H1 (cell line): ENCODE measurements around the gene DHRS2. TPM values are rescaled to one million over a fixed set of nuclear protein-coding genes. Genes with fewer than 3 reads are reported as not detected.

Experiments used
- GTF2F1 ChIP-seq: IDR thresholded peaks from 2 replicates; pipeline ENCODE4 v1.6.1; 2012; ENCODE audit warnings: low read depth, low read length, improper control_type of control experiment, borderline replicate concordance
- NANOG ChIP-seq: IDR thresholded peaks from 2 replicates; pipeline ENCODE4 v1.6.1; 2011; ENCODE audit warnings: low read length, low read depth, mild to moderate bottlenecking, inconsistent platforms; ENCODE audit not compliant: insufficient read depth, poor library complexity, severe bottlenecking
- POLR2A ChIP-seq, 2 experiments: IDR thresholded peaks; 1 replicate in 1 of 2; 2 replicates in 1 of 2; pipeline ENCODE4 v1.6.1; 2011; ENCODE audit warnings: low read depth in 2 of 2, low read length in 2 of 2, mild to moderate bottlenecking in 2 of 2; ENCODE audit errors: control extremely low read depth in 1 of 2
- SIX5 ChIP-seq: IDR thresholded peaks from 2 replicates; pipeline ENCODE4 v1.6.1; 2011; ENCODE audit warnings: mild to moderate bottlenecking, low read depth, low read length
- SP2 ChIP-seq: IDR thresholded peaks from 2 replicates; pipeline ENCODE4 v1.6.1; 2012; ENCODE audit warnings: mild to moderate bottlenecking, low read length, inconsistent platforms
- SP4 ChIP-seq: IDR thresholded peaks from 2 replicates; pipeline ENCODE4 v1.6.1; 2012; ENCODE audit warnings: low read length, inconsistent platforms
- SRF ChIP-seq: IDR thresholded peaks from 2 replicates; pipeline ENCODE4 v1.6.1; 2011; ENCODE audit warnings: mild to moderate bottlenecking, low read depth, low read length, moderate library complexity
- SUZ12 ChIP-seq: fragments of 200-600 bp; sonication (generic); IDR thresholded peaks from 2 replicates; pipeline ENCODE4 v1.6.1; 2012; ENCODE audit warnings: mild to moderate bottlenecking, inconsistent platforms, low read length, moderate library complexity, mixed read lengths
- TAF1 ChIP-seq: IDR thresholded peaks from 2 replicates; pipeline ENCODE4 v1.6.1; 2011; ENCODE audit warnings: mild to moderate bottlenecking, low read depth, low read length
- TAF7 ChIP-seq: optimal IDR thresholded peaks from 2 replicates; pipeline ENCODE3; 2011; ENCODE audit warnings: low read depth, mild to moderate bottlenecking, inconsistent platforms, low read length, moderate library complexity, borderline replicate concordance
- polyA plus RNA-seq, 7 experiments: library from polyadenylated mRNA; depleted of rRNA in 3 of 7; stranded (reverse) in 5 of 7; unstranded in 2 of 7; fragments of >200 nt in 5 of 7; fragments of 200-250 nt in 2 of 7; gene quantifications; 1 replicate in 5 of 7; 2 replicates in 1 of 7; 4 replicates in 1 of 7; pipeline versions ENCODE4 v1.2.1 to v1.2.3, GENCODE V29; 2011 to 2013; ENCODE audit warnings: missing spikeins in 2 of 7, mixed read lengths in 2 of 7
- total RNA-seq: library from RNA; stranded (reverse); fragmentation: NEBNext Ultra II Directional; extraction: Animal tissue kit (Norgen Biotek cat#: 25700); gene quantifications from 2 replicates; pipeline ENCODE4 v1.2.1, GENCODE V29; 2021
- TF ChIP-seq, protein P1 (sequence below): fragments of 300-600 bp; sonication (generic); IDR thresholded peaks from 2 replicates; pipeline ENCODE4 v1.7.1; 2012; ENCODE audit warnings: low read length, moderate library complexity, mild to moderate bottlenecking, inconsistent platforms; ENCODE audit not compliant: insufficient replicate concordance

Gene DHRS2
- total and polyA plus RNA-seq, 2 of the 8 experiments (the other 6 are each of a cell fraction or from before 2014, with no cell fraction given), result 1.1 to 3.5 TPM

DNA sequence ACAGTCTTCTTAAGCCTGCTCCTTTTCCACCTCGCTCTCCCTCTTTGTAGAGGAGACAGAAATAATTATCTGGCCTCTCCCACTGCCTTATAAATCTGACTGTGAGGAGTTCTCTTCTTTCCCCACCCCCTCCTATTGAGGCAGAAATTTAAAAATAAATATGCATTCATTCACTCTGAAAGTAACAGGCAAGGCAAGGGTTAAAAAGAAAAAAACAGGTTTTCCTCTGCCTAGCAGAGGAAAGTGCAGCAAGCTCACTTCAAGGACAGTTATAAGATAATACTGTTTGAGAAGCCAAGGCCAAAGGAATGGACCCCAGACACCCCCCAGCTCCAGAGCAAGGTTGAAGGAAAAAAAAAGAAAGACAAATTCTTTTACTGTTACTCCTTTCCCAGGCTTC lies 56.3 kb downstream of the DHRS2 start (continued):
- TF ChIP-seq, protein P1, sequence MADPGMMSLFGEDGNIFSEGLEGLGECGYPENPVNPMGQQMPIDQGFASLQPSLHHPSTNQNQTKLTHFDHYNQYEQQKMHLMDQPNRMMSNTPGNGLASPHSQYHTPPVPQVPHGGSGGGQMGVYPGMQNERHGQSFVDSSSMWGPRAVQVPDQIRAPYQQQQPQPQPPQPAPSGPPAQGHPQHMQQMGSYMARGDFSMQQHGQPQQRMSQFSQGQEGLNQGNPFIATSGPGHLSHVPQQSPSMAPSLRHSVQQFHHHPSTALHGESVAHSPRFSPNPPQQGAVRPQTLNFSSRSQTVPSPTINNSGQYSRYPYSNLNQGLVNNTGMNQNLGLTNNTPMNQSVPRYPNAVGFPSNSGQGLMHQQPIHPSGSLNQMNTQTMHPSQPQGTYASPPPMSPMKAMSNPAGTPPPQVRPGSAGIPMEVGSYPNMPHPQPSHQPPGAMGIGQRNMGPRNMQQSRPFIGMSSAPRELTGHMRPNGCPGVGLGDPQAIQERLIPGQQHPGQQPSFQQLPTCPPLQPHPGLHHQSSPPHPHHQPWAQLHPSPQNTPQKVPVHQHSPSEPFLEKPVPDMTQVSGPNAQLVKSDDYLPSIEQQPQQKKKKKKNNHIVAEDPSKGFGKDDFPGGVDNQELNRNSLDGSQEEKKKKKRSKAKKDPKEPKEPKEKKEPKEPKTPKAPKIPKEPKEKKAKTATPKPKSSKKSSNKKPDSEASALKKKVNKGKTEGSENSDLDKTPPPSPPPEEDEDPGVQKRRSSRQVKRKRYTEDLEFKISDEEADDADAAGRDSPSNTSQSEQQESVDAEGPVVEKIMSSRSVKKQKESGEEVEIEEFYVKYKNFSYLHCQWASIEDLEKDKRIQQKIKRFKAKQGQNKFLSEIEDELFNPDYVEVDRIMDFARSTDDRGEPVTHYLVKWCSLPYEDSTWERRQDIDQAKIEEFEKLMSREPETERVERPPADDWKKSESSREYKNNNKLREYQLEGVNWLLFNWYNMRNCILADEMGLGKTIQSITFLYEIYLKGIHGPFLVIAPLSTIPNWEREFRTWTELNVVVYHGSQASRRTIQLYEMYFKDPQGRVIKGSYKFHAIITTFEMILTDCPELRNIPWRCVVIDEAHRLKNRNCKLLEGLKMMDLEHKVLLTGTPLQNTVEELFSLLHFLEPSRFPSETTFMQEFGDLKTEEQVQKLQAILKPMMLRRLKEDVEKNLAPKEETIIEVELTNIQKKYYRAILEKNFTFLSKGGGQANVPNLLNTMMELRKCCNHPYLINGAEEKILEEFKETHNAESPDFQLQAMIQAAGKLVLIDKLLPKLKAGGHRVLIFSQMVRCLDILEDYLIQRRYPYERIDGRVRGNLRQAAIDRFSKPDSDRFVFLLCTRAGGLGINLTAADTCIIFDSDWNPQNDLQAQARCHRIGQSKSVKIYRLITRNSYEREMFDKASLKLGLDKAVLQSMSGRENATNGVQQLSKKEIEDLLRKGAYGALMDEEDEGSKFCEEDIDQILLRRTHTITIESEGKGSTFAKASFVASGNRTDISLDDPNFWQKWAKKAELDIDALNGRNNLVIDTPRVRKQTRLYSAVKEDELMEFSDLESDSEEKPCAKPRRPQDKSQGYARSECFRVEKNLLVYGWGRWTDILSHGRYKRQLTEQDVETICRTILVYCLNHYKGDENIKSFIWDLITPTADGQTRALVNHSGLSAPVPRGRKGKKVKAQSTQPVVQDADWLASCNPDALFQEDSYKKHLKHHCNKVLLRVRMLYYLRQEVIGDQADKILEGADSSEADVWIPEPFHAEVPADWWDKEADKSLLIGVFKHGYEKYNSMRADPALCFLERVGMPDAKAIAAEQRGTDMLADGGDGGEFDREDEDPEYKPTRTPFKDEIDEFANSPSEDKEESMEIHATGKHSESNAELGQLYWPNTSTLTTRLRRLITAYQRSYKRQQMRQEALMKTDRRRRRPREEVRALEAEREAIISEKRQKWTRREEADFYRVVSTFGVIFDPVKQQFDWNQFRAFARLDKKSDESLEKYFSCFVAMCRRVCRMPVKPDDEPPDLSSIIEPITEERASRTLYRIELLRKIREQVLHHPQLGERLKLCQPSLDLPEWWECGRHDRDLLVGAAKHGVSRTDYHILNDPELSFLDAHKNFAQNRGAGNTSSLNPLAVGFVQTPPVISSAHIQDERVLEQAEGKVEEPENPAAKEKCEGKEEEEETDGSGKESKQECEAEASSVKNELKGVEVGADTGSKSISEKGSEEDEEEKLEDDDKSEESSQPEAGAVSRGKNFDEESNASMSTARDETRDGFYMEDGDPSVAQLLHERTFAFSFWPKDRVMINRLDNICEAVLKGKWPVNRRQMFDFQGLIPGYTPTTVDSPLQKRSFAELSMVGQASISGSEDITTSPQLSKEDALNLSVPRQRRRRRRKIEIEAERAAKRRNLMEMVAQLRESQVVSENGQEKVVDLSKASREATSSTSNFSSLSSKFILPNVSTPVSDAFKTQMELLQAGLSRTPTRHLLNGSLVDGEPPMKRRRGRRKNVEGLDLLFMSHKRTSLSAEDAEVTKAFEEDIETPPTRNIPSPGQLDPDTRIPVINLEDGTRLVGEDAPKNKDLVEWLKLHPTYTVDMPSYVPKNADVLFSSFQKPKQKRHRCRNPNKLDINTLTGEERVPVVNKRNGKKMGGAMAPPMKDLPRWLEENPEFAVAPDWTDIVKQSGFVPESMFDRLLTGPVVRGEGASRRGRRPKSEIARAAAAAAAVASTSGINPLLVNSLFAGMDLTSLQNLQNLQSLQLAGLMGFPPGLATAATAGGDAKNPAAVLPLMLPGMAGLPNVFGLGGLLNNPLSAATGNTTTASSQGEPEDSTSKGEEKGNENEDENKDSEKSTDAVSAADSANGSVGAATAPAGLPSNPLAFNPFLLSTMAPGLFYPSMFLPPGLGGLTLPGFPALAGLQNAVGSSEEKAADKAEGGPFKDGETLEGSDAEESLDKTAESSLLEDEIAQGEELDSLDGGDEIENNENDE, result no peak
- TF ChIP-seq TAF1, result no peak
- TF ChIP-seq SRF, result no peak
- no peak for TF ChIP-seq SP4
- no peak for TF ChIP-seq SP2
- TF ChIP-seq GTF2F1, result no peak
- TF ChIP-seq NANOG, result no peak
- TF ChIP-seq SIX5, result no peak
- no peak for TF ChIP-seq TAF7
- no peak for TF ChIP-seq SUZ12
- no peak for TF ChIP-seq POLR2A (IDR thresholded peaks at IDR 0.05; ENCODE audit: control extremely low read depth in 1 of 2, low read depth in 2 of 2, low read length in 2 of 2)
